Endothelial cell of umbilical vein (primary cell): ENCODE measurements around the gene MAEA. TPM values are rescaled to one million over a fixed set of nuclear protein-coding genes. Genes with fewer than 3 reads are reported as not detected.

ENCODE experiments used
- BruUV-seq: library from RNA; stranded (reverse); fragments of 400-500 nt; replicated peaks from 2 replicates; lab custom pipeline; 2021; lab: Mats Ljungman, UMichigan
- CTCF ChIA-PET: fragments of 300-600, 350-600 bp; sonication (Branson Sonifier 250); formaldehyde crosslinking; loops from one replicate; lab custom pipeline; 2021; ENCODE audit warnings: antibody characterized with exemption, inconsistent platforms; lab: Charles Lee
- POLR2A ChIA-PET: fragments of 300-600, 350-600 bp; sonication (Branson Sonifier 250); formaldehyde crosslinking; loops from one replicate; lab custom pipeline; 2021; ENCODE audit warnings: antibody characterized with exemption, inconsistent platforms; lab: Charles Lee
- DNase-seq: peaks from one replicate; pipeline ENCODE4 v3.0.0-alpha.2; 2011; ENCODE audit warnings: low read depth, low spot score
- FAIRE-seq: peaks from 2 replicates; lab custom pipeline; 2011; peaks lifted over from hg19 to GRCh38; lab: Jason Lieb, UNC
- H2AFZ ChIP-seq: 2 replicates; pipeline ENCODE4 v1.6.0; 2012; ENCODE audit warnings: low read depth, low read length, control low read depth, inconsistent platforms
- H3K27ac ChIP-seq: 2 replicates; pipeline ENCODE4 v1.5.1; 2011; ENCODE audit warnings: low read depth, mild to moderate bottlenecking, control low read depth, low read length, moderate library complexity; ENCODE audit not compliant: insufficient read depth
- H3K27me3 ChIP-seq, 2 experiments: 2 replicates each; pipeline versions ENCODE4 v1.6.0 to v1.6.1; 2011; ENCODE audit warnings: low read length in 2 of 2, mixed read lengths in 1 of 2; ENCODE audit not compliant: control insufficient read depth in 2 of 2, insufficient read depth in 2 of 2
- H3K36me3 ChIP-seq, 2 experiments: 2 replicates in 1 of 2; 3 replicates in 1 of 2; pipeline ENCODE4 v1.5.1; 2011; ENCODE audit warnings: low read length in 2 of 2, mild to moderate bottlenecking in 1 of 2, moderate library complexity in 1 of 2; ENCODE audit not compliant: control insufficient read depth in 2 of 2, insufficient read depth in 2 of 2; ENCODE audit errors: extremely low read depth in 1 of 2
- H3K4me1 ChIP-seq: 3 replicates; pipeline ENCODE4 v1.5.1; 2011; ENCODE audit warnings: mild to moderate bottlenecking, low read length; ENCODE audit not compliant: control insufficient read depth, insufficient read depth; ENCODE audit errors: extremely low read depth
- H3K4me2 ChIP-seq: 2 replicates; pipeline ENCODE4 v1.6.1; 2011; ENCODE audit warnings: low read length, control low read depth, mixed read lengths; ENCODE audit not compliant: insufficient read depth
- H3K4me3 ChIP-seq, 3 experiments: fragments of 200-600 bp in 1 of 3; sonication (generic), shearing (Covaris generic) in 1 of 3; replicated peaks in 1 of 3; 2 replicates each; pipeline ENCODE4 v1.5.1; 2011 to 2016; ENCODE audit warnings: control low read depth in 3 of 3, low read length in 3 of 3, mild to moderate bottlenecking in 2 of 3, inconsistent platforms in 1 of 3, low read depth in 1 of 3, moderate library complexity in 1 of 3; ENCODE audit not compliant: insufficient read depth in 1 of 3
- H3K79me2 ChIP-seq: 2 replicates; pipeline ENCODE4 v1.6.0; 2012; ENCODE audit warnings: low read length, inconsistent platforms; ENCODE audit not compliant: control insufficient read depth, insufficient read depth
- H3K9ac ChIP-seq: replicated peaks from 2 replicates; pipeline ENCODE3; 2011; ENCODE audit warnings: low read length, control low read depth; ENCODE audit not compliant: insufficient read depth; ENCODE audit errors: extremely low read depth
- H3K9me1 ChIP-seq: replicated peaks from 3 replicates; pipeline ENCODE4 v1.6.0; 2011; ENCODE audit warnings: mild to moderate bottlenecking, low read length; ENCODE audit not compliant: control insufficient read depth, insufficient read depth; ENCODE audit errors: extremely low read depth
- H3K9me3 ChIP-seq: replicated peaks from 2 replicates; pipeline ENCODE4 v1.5.1; 2012; ENCODE audit warnings: low read length, inconsistent platforms; ENCODE audit not compliant: control insufficient read depth, insufficient read depth
- H4K20me1 ChIP-seq: replicated peaks from 2 replicates; pipeline ENCODE3; 2011; ENCODE audit warnings: mild to moderate bottlenecking, low read length; ENCODE audit not compliant: control insufficient read depth, insufficient read depth; ENCODE audit errors: extremely low read depth
- CTCF ChIP-seq, 2 donors: IDR thresholded peaks; 1 replicate in 1 of 2; 2 replicates in 1 of 2; pipeline ENCODE4 v1.5.1; 2011; ENCODE audit warnings: low read length in 2 of 2, mild to moderate bottlenecking in 2 of 2, moderate library complexity in 2 of 2, control low read depth in 1 of 2, inconsistent platforms in 1 of 2, low read depth in 1 of 2; ENCODE audit not compliant: insufficient read depth in 1 of 2; ENCODE audit errors: extremely low read depth in 1 of 2
- EZH2 ChIP-seq: IDR thresholded peaks from 2 replicates; pipeline ENCODE4 v1.6.1; 2012; ENCODE audit warnings: borderline replicate concordance, low read depth, mild to moderate bottlenecking, moderate library complexity, low read length, inconsistent platforms; ENCODE audit not compliant: severe bottlenecking
- FOS ChIP-seq: IDR thresholded peaks from 2 replicates; pipeline ENCODE4 v1.6.1; 2011; ENCODE audit warnings: mild to moderate bottlenecking, low read length, moderate library complexity, borderline replicate concordance; ENCODE audit not compliant: insufficient read depth
- GATA2 ChIP-seq: IDR thresholded peaks from 2 replicates; pipeline ENCODE4 v1.7.0; 2011; ENCODE audit warnings: low read depth, mild to moderate bottlenecking, moderate library complexity, mixed read lengths, low read length; ENCODE audit not compliant: insufficient read length, insufficient read depth
- JUN ChIP-seq: IDR thresholded peaks from 2 replicates; pipeline ENCODE4 v1.6.1; 2011; ENCODE audit warnings: borderline replicate concordance, low read depth; ENCODE audit not compliant: insufficient read length, insufficient read depth
- MYC ChIP-seq: IDR thresholded peaks from one replicate; pipeline ENCODE4 v1.6.1; 2011; ENCODE audit warnings: mild to moderate bottlenecking, low read depth, low read length
- POLR2A ChIP-seq: IDR thresholded peaks from 2 replicates; pipeline ENCODE4 v1.6.1; 2012; ENCODE audit warnings: low read depth, mild to moderate bottlenecking, control low read depth, low read length
- POLR2AphosphoS5 ChIP-seq: IDR thresholded peaks from 2 replicates; pipeline ENCODE4 v1.6.1; 2012; ENCODE audit warnings: low read depth, mild to moderate bottlenecking, control low read depth, low read length, moderate library complexity; ENCODE audit not compliant: insufficient read depth
- dilution Hi-C: fragments of 300-500 bp; cut with MboI; formaldehyde crosslinking; loops from one replicate; pipeline ENCODE4 v1.15.0; 2019; ENCODE audit warnings: low sequenced_read_pairs; ENCODE audit not compliant: extremely low pct_ligation_motif_present
- intact Hi-C: fragments of 100-400 bp; cut with micrococcal nuclease; formaldehyde crosslinking; loops from one replicate; pipeline ENCODE4 v1.10.0; 2022
- polyA plus RNA-seq, 4 experiments: library from polyadenylated mRNA; depleted of rRNA in 3 of 4; stranded (reverse) in 3 of 4; unstranded in 1 of 4; fragments of >200 nt; gene quantifications; 2 replicates each; pipeline versions ENCODE4 v1.2.1 to v1.2.3, GENCODE V29; 2011 to 2012; ENCODE audit warnings: missing spikeins in 1 of 4
- total RNA-seq: library from RNA; stranded (reverse); gene quantifications from 2 replicates; pipeline ENCODE4 v1.2.3, GENCODE V29; 2021
- TF ChIP-seq, protein P1 (sequence below): IDR thresholded peaks from 2 replicates; pipeline ENCODE4 v1.6.1; 2011; ENCODE audit not compliant: insufficient read depth, insufficient read length

MAEA gene
- total and polyA plus RNA-seq, 2 donors (not counting 3 experiments of a cell fraction or from before 2014, with no cell fraction given) = 66.0 to 108 TPM

DNA sequence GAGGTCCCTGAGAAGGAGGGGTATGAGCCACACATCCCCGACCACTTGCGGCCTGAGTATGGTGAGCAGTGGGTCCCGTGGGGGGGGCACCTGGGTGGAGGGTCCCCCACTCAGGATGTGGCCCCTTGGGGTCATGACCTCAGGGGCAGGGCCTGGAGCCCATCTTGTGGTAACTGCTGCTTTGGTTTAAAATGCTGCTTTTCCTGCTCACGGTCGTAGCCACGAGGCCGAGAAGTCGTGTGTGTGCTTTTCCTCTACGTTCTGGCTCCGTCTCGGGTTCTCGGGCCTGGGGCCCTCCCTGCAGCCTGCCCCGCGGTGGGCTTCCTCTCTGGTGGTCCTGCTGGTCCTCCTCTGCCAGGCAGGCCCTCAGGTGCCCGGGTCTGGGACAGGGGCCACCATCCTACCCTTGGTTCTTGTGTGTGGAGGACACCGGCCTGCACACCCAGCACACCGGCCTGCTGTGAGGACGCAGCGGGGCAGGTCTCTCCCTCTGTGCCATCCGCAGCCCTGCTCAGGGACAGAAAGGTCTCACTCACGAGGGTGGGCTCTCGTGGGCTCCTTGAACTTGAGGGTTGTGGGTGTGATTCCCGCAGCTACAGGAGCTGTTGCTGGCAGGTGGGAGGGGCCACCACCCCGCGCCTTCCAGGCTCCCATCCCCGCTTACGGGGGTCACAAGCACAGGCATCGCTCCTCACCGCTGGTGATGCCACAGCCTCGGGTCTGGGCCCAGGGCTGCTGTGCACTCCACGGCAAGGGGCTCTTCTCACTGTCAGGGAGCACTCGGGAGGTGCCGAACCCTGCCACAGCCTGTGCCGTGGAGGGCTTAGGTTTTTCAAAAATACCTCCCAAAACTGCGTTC lies 76.9 kb downstream of the MAEA start:
- Histone ChIP-seq H3K27me3 (no peaks in the 10 kb centered on the region), H3K36me3 (no peaks in the 10 kb centered on the region), H2AFZ (no peak overlapping the region), H3K4me3 (no peak overlapping the region), H3K79me2 (no peaks in the 10 kb centered on the region), H3K27ac (no peak overlapping the region), H4K20me1 (no peaks in the 10 kb centered on the region), H3K9me3 (no peaks in the 10 kb centered on the region), H3K4me2 (no peak overlapping the region), H3K9ac (no peak overlapping the region), H3K9me1 (no peaks in the 10 kb centered on the region), H3K4me1 (no peaks in the 10 kb centered on the region)
- TF ChIP-seq JUN (no peak), FOS (no peak), POLR2A (no peak), MYC (no peak), EZH2 (no peak), CTCF (IDR thresholded peaks at IDR 0.05; ENCODE audit: extremely low read depth in 1 of 2, insufficient read depth in 1 of 2, low read depth in 1 of 2, low read length in 2 of 2) (no peak), GATA2 (no peak), POLR2AphosphoS5 (no peak)
- TF ChIP-seq, protein P1, sequence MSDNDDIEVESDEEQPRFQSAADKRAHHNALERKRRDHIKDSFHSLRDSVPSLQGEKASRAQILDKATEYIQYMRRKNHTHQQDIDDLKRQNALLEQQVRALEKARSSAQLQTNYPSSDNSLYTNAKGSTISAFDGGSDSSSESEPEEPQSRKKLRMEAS = no peak
- dilution Hi-C loops = no loop called here
- CTCF ChIA-PET = interaction anchor here (1.3 to 1.7 kb wide), 2 partner anchors 10 to 147 kb away, joined by 3 to 4 read pairs; no protein-coding TSS in a partner anchor
- intact Hi-C loops = no loop called here
- BruUV-seq = no TSS peak
- FAIRE-seq (no peak), DNase-seq (no peak)
- POLR2A ChIA-PET = no interaction called here
